GM13977 (cell line): Measurements from ENCODE around the gene PTPRK.

Experiments used
- DNase-seq: peaks from one replicate; pipeline ENCODE4 v3.0.0; 2012; ENCODE audit warnings: low spot score
- CTCF ChIP-seq: IDR thresholded peaks from 2 replicates; pipeline ENCODE4 v1.5.1; 2012; ENCODE audit warnings: mild to moderate bottlenecking, control low read depth; ENCODE audit not compliant: insufficient read depth; ENCODE audit errors: extremely low read depth, missing control alignments
- in situ Hi-C: fragments of 300-500 bp; cut with MboI; formaldehyde crosslinking; loops from one replicate; pipeline ENCODE4 v1.12.0; 2022; ENCODE audit warnings: low sequenced_read_pairs, low pct_unique_long_range_greater_than_20kb, mixed read lengths, inconsistent platforms; ENCODE audit not compliant: unreplicated experiment

Gene PTPRK

GRCh38 chr6:128500749-128501600 is 19.4 kb downstream of the PTPRK start:
- in situ Hi-C loops: no loop called here
- no peak for TF ChIP-seq CTCF

GRCh38 chr6:128500014-128500413 is 20.4 kb downstream of the PTPRK start:
- no peak for DNase-seq
- in situ Hi-C loops: no loop called here
- TF ChIP-seq CTCF: no peak

More at GRCh38 chr6:128500749-128501600, 19.4 kb downstream of the PTPRK start:
- DNase-seq: no peak

- TF ChIP-seq CTCF: no peak
- DNase-seq: no peak
- in situ Hi-C loops: no loop called here
Measured at GRCh38 chr6:128499079-128499731, 21.2 kb downstream of the PTPRK start.

GRCh38 chr6:128498234-128498633 is 22.2 kb downstream of the PTPRK start:
- DNase-seq: no peak
- in situ Hi-C loops: no loop called here
- TF ChIP-seq CTCF: no peak

- no peak for DNase-seq
- TF ChIP-seq CTCF: no peak
- in situ Hi-C loops: no loop called here
Measured at GRCh38 chr6:128495536-128496333, 24.7 kb downstream of the PTPRK start.

- in situ Hi-C loops: no loop called here
- TF ChIP-seq CTCF: no peak
- DNase-seq: no peak
Measured at GRCh38 chr6:128494440-128494839, 26.0 kb downstream of the PTPRK start.
